ENCODE data around the gene TMA7. TPM values are rescaled to one million over a fixed set of nuclear protein-coding genes. Genes with fewer than 3 reads are reported as not detected.

TMA7 gene
- polyA plus RNA-seq, 1 donor from 2014 or later = 1,747 TPM

DNA sequence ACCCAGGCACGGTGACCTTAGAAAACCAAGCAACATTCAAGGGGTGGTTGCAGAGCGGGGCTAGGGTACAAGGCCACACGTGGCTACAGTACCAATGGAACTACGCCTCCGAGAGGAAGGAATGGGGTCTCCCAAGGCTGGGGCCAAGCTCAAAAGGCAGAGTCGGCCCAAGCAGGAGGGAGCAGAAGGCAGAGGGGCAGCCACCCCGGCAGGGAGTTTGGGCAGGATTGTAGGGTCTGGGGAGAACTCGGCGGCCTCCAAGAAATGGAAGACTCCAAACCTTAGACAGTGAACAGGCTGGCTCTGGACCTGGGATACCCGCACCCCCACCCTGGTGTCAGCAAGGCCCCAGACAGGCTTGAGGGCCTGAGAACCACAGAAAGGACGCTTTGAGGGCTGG lies 35.1 kb downstream of the TMA7 start:
- H3K9me3 ChIP-seq (ENCODE audit: low read length) = no peaks in the 10 kb centered on the region
- H3K27ac ChIP-seq (ENCODE audit: low read length) = no peak overlapping the region
- H3F3A ChIP-seq (ENCODE audit: insufficient read depth, low read length, poor library complexity, severe bottlenecking) = no peaks in the 10 kb centered on the region
- no peaks in the 10 kb centered on the region for H3K27me3 ChIP-seq (ENCODE audit: insufficient read depth, low read depth, low read length)
- no peak for TF ChIP-seq POLR2AphosphoS5 (IDR thresholded peaks at IDR 0.05)
- TF ChIP-seq EP300 (conservative IDR thresholded peaks at IDR 0.05; ENCODE audit: poor library complexity, severe bottlenecking) = no peak
- TF ChIP-seq TAF1 (IDR thresholded peaks at IDR 0.05; ENCODE audit: low read depth) = no peak
- H3K4me3 ChIP-seq (ENCODE audit: low read length) = no peak overlapping the region
- H3K79me2 ChIP-seq (replicated peaks; ENCODE audit: insufficient read depth, low read length) = peaks cover 15% of the 10 kb centered on the region
- no peaks in the 10 kb centered on the region for H3K9me2 ChIP-seq (ENCODE audit: insufficient read depth, low read length)
- no peak overlapping the region for H3K4me2 ChIP-seq (ENCODE audit: low read length)
- no peak overlapping the region for H3K9ac ChIP-seq (ENCODE audit: low read length)
- H3K36me3 ChIP-seq (ENCODE audit: insufficient read depth, low read length) = no peaks in the 10 kb centered on the region
- H4K20me1 ChIP-seq (ENCODE audit: insufficient read depth) = no peaks in the 10 kb centered on the region
- no peak overlapping the region for H2AFZ ChIP-seq (ENCODE audit: low read depth, low read length)

- Histone ChIP-seq H3K4me2 (ENCODE audit: low read length) (no peak overlapping the region), H3K9ac (ENCODE audit: low read length) (no peak overlapping the region), H4K20me1 (ENCODE audit: insufficient read depth) (no peaks in the 10 kb centered on the region), H3K79me2 (replicated peaks; ENCODE audit: insufficient read depth, low read length) (peaks cover 14% of the 10 kb centered on the region), H3K9me3 (ENCODE audit: low read length) (no peaks in the 10 kb centered on the region), H3K27me3 (ENCODE audit: insufficient read depth, low read depth, low read length) (no peaks in the 10 kb centered on the region), H3K9me2 (ENCODE audit: insufficient read depth, low read length) (no peaks in the 10 kb centered on the region), H3K36me3 (ENCODE audit: insufficient read depth, low read length) (no peaks in the 10 kb centered on the region), H2AFZ (ENCODE audit: low read depth, low read length) (no peak overlapping the region), H3K4me3 (ENCODE audit: low read length) (no peak overlapping the region), H3F3A (ENCODE audit: insufficient read depth, low read length, poor library complexity, severe bottlenecking) (no peaks in the 10 kb centered on the region), H3K27ac (ENCODE audit: low read length) (no peak overlapping the region)
- no peak for TF ChIP-seq REST (IDR thresholded peaks at IDR 0.05; ENCODE audit: borderline replicate concordance)
- TF ChIP-seq TAF1 (IDR thresholded peaks at IDR 0.05; ENCODE audit: low read depth) = no peak
- TF ChIP-seq EZH2 (IDR thresholded peaks at IDR 0.05; ENCODE audit: borderline replicate concordance, insufficient read depth, low read length, poor library complexity, severe bottlenecking) = no peak
- no peak for TF ChIP-seq SMC3 (conservative IDR thresholded peaks at IDR 0.05; ENCODE audit: poor library complexity)
Observed at GRCh38 chr3:48476426-48477053, 36.5 kb downstream of the TMA7 start.

DNA sequence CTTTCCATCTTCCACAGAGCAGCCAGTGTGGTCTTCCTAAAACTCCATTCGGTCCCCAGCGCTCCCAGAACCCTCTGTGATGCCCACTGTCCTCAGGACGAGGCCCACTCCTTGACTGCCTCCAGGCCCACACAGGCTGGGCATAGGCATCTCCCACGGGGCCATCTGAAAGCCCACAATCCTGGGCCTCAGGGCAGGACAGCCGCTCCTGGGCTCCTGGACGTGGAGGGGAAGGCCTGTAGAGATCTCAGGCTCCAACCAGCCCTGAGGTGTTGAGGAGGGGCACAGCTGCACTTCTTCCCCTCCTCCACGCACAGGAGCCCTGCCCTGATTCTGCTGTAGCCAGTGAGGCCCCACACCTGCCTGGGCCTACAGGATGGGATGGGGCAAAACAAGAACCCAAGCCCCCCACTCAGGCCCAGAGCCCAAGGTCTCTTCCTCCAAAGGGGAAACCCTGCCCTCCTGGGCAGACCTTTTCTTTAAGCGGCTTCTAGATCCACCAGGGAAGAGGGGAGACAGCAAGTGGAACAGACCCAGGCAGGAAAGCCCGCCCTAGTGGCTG lies 38.0 kb downstream of the TMA7 start:
- H3K27me3 ChIP-seq (ENCODE audit: insufficient read depth, low read depth, low read length) = no peaks in the 10 kb centered on the region
- no peaks in the 10 kb centered on the region for H3K9me2 ChIP-seq (ENCODE audit: insufficient read depth, low read length)
- no peak overlapping the region for H3K9ac ChIP-seq (ENCODE audit: low read length)
- H3K27ac ChIP-seq (ENCODE audit: low read length) = no peak overlapping the region
- H3K4me2 ChIP-seq (ENCODE audit: low read length) = no peak overlapping the region
- no peak overlapping the region for H3K4me3 ChIP-seq (ENCODE audit: low read length)
- no peaks in the 10 kb centered on the region for H3F3A ChIP-seq (ENCODE audit: insufficient read depth, low read length, poor library complexity, severe bottlenecking)
- TF ChIP-seq TAF1 (IDR thresholded peaks at IDR 0.05; ENCODE audit: low read depth) (no peak), POLR2AphosphoS5 (IDR thresholded peaks at IDR 0.05) (no peak), EZH2 (IDR thresholded peaks at IDR 0.05; ENCODE audit: borderline replicate concordance, insufficient read depth, low read length, poor library complexity, severe bottlenecking) (no peak)
- H3K36me3 ChIP-seq (ENCODE audit: insufficient read depth, low read length) = no peaks in the 10 kb centered on the region
- H4K20me1 ChIP-seq (ENCODE audit: insufficient read depth) = no peaks in the 10 kb centered on the region
- no peaks in the 10 kb centered on the region for H3K79me2 ChIP-seq (replicated peaks; ENCODE audit: insufficient read depth, low read length)
- H2AFZ ChIP-seq (ENCODE audit: low read depth, low read length) = no peak overlapping the region
- no peaks in the 10 kb centered on the region for H3K9me3 ChIP-seq (ENCODE audit: low read length)

Measured in neural cell (in vitro differentiated cells).